HG03025 (cell line): ENCODE measurements around the gene RBM28.

Experiments used
- ATAC-seq: cut with Tn5 transposase; IDR thresholded peaks from one replicate; pipeline ENCODE4 v1.9.1; 2021; ENCODE audit warnings: mild to moderate bottlenecking, moderate library complexity; ENCODE audit not compliant: unreplicated experiment, low FRiP score

The RBM28 gene

GRCh38 chr7:128343554-128344430 lies at the start of gene RBM28:
RBM28 (minus strand) TSS chr7:128343908; CDS start chr7:128343793, 115 bp downstream.
- ATAC-seq = peak; percentile 92

- no peak for ATAC-seq
Observed at GRCh38 chr7:128392446-128393327, 49.0 kb upstream of the RBM28 start.

- no peak for ATAC-seq
Observed at GRCh38 chr7:128391805-128392204, 48.1 kb upstream of the RBM28 start.

GRCh38 chr7:128390871-128391565 lies 47.3 kb upstream of the RBM28 start:
- no peak for ATAC-seq

GRCh38 chr7:128389618-128390329 lies 46.1 kb upstream of the RBM28 start:
- ATAC-seq = no peak

GRCh38 chr7:128389085-128389617 lies 45.4 kb upstream of the RBM28 start:
- no peak for ATAC-seq

- no peak for ATAC-seq
Observed at GRCh38 chr7:128388145-128388485, 44.4 kb upstream of the RBM28 start.

GRCh38 chr7:128387216-128388144 lies 43.8 kb upstream of the RBM28 start:
- no peak for ATAC-seq

GRCh38 chr7:128385988-128386925 lies 42.5 kb upstream of the RBM28 start:
- no peak for ATAC-seq

GRCh38 chr7:128384726-128385125 lies 41.0 kb upstream of the RBM28 start:
- ATAC-seq = no peak

- ATAC-seq = no peak
Observed at GRCh38 chr7:128383776-128384175, 40.1 kb upstream of the RBM28 start.

GRCh38 chr7:128381161-128381821 lies 37.6 kb upstream of the RBM28 start:
- no peak for ATAC-seq

GRCh38 chr7:128380483-128381106 lies 36.9 kb upstream of the RBM28 start:
- no peak for ATAC-seq

GRCh38 chr7:128379900-128380479 lies 36.3 kb upstream of the RBM28 start:
- no peak for ATAC-seq

- no peak for ATAC-seq
Observed at GRCh38 chr7:128378637-128379036, 34.9 kb upstream of the RBM28 start.

GRCh38 chr7:128376077-128376476 lies 32.4 kb upstream of the RBM28 start:
- no peak for ATAC-seq

- ATAC-seq = no peak
Observed at GRCh38 chr7:128374041-128374440, 30.3 kb upstream of the RBM28 start.
